ENCODE results near the gene ADAMTS14. TPM values are rescaled to one million over a fixed set of nuclear protein-coding genes. Genes with fewer than 3 reads are reported as not detected.

Gene ADAMTS14
- total RNA-seq, 1 experiment from 2014 or later = 1.9 TPM

GRCh38 chr10:70761031-70761601 lies 88.8 kb downstream of the ADAMTS14 start:
- no TSS peak for BruUV-seq (replicated peaks)
- no peak for TF ChIP-seq EZH2 (IDR thresholded peaks at IDR 0.05; ENCODE audit: low read depth)
- TF ChIP-seq, protein P1, sequence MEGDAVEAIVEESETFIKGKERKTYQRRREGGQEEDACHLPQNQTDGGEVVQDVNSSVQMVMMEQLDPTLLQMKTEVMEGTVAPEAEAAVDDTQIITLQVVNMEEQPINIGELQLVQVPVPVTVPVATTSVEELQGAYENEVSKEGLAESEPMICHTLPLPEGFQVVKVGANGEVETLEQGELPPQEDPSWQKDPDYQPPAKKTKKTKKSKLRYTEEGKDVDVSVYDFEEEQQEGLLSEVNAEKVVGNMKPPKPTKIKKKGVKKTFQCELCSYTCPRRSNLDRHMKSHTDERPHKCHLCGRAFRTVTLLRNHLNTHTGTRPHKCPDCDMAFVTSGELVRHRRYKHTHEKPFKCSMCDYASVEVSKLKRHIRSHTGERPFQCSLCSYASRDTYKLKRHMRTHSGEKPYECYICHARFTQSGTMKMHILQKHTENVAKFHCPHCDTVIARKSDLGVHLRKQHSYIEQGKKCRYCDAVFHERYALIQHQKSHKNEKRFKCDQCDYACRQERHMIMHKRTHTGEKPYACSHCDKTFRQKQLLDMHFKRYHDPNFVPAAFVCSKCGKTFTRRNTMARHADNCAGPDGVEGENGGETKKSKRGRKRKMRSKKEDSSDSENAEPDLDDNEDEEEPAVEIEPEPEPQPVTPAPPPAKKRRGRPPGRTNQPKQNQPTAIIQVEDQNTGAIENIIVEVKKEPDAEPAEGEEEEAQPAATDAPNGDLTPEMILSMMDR (conservative IDR thresholded peaks at IDR 0.05) = peak; percentile 65
- Histone ChIP-seq H3K4me1 (replicated peaks; ENCODE audit: insufficient read depth) (peaks cover 19% of the 10 kb centered on the region), H3K27me3 (ENCODE audit: insufficient read depth, low read depth) (no peaks in the 10 kb centered on the region), H3K4me3 (no peak overlapping the region), H4K20me1 (ENCODE audit: insufficient read depth) (no peaks in the 10 kb centered on the region), H3K79me2 (ENCODE audit: low read depth) (no peaks in the 10 kb centered on the region), H3K4me2 (no peak overlapping the region), H3K36me3 (ENCODE audit: low read depth) (no peaks in the 10 kb centered on the region), H3K9me3 (ENCODE audit: insufficient read depth, low read depth) (peaks cover 6% of the 10 kb centered on the region; the same call in 1 of the 2 replicates), H3K9me2 (ENCODE audit: insufficient read depth) (no peaks in the 10 kb centered on the region), H3K27ac (no peak overlapping the region), H2AFZ (no peak overlapping the region), H3F3A (ENCODE audit: insufficient read depth, low read depth) (no peaks in the 10 kb centered on the region)
- POLR2A ChIA-PET (ENCODE audit: unreplicated experiment) = no interaction called here
- peak; percentile 40 to 58 for DNase-seq
- CTCF ChIA-PET = interaction anchor here (0.6 to 1.4 kb wide), 5 partner anchors 116 to 594 kb away, joined by 3 to 10 read pairs (median 3); no protein-coding TSS in a partner anchor
- intact Hi-C loops (cut with micrococcal nuclease; ENCODE audit: unreplicated experiment) = loop anchor here (1.0 kb wide), 2 partner anchors 54 to 119 kb away; partner anchors contain the start of gene SGPL1

- H3K4me3 ChIP-seq = no peak overlapping the region
- intact Hi-C loops (cut with micrococcal nuclease; ENCODE audit: unreplicated experiment) = loop anchor here (1.0 kb wide), 2 partner anchors 53 to 118 kb away; partner anchors contain the start of gene SGPL1
- H3K27ac ChIP-seq = no peak overlapping the region
- H3F3A ChIP-seq (ENCODE audit: insufficient read depth, low read depth) = no peaks in the 10 kb centered on the region
- no peaks in the 10 kb centered on the region for H3K36me3 ChIP-seq (ENCODE audit: low read depth)
- H3K9me2 ChIP-seq (ENCODE audit: insufficient read depth) = no peaks in the 10 kb centered on the region
- peaks cover 12% of the 10 kb centered on the region; the same call in 1 of the 2 replicates for H3K9me3 ChIP-seq (ENCODE audit: insufficient read depth, low read depth)
- no peaks in the 10 kb centered on the region for H3K79me2 ChIP-seq (ENCODE audit: low read depth)
- BruUV-seq (replicated peaks) = no TSS peak
- H2AFZ ChIP-seq = no peak overlapping the region
- H3K27me3 ChIP-seq (ENCODE audit: insufficient read depth, low read depth) = no peaks in the 10 kb centered on the region
- DNase-seq = no peak
- TF ChIP-seq, protein P1 (conservative IDR thresholded peaks at IDR 0.05) = no peak
- CTCF ChIA-PET = interaction anchor here (1.4 kb wide), 1 partner anchor 127 kb away, joined by 3 read pairs; no protein-coding TSS in a partner anchor
- H3K4me2 ChIP-seq = no peak overlapping the region
- peaks cover 19% of the 10 kb centered on the region for H3K4me1 ChIP-seq (replicated peaks; ENCODE audit: insufficient read depth)
- POLR2A ChIA-PET (ENCODE audit: unreplicated experiment) = no interaction called here
- H4K20me1 ChIP-seq (ENCODE audit: insufficient read depth) = no peaks in the 10 kb centered on the region
Observed at GRCh38 chr10:70761727-70762350, 89.5 kb downstream of the ADAMTS14 start.

DNA sequence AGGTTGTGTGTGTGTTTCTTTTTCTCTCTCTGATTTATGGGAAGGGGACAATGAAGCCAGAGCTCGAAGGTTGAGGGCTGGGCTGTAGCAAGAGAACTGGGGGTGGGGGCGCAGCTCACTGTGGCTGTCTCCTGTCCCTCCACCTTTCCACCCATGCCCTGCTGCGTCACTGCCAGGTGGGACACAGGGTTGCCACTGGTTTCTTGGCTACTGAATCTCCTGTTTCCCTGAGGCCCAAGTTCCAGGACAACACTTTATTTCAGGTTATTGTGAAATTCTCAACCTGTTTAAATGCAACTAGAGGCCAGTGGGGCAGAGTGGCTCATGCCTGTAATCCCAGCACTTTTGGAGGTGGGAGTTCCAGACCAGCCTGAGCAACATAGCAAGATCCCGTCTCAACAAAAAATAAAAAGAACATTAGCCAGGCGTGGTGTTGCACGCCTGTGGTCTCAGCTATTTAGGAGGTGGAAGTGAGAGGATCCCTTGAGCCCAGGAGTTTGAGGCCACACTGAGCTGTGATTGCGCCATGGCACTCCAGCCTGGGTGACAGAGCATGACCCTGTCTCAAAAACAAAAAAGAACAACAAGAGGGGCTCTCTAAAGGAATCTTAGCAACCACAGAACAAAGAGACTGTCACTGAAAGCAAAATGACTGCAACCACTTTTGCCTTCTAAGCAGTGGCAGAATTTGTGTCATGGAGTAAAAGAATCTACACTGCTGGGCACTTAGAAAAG lies 90.3 kb downstream of the ADAMTS14 start:
- TF ChIP-seq EZH2 (IDR thresholded peaks at IDR 0.05; ENCODE audit: low read depth) = no peak
- no peaks in the 10 kb centered on the region for H3K79me2 ChIP-seq (ENCODE audit: low read depth)
- H3K9me2 ChIP-seq (ENCODE audit: insufficient read depth) = no peaks in the 10 kb centered on the region
- no peak overlapping the region for H3K27ac ChIP-seq
- no peak overlapping the region for H3K4me3 ChIP-seq
- BruUV-seq (replicated peaks) = no TSS peak
- H4K20me1 ChIP-seq (ENCODE audit: insufficient read depth) = no peaks in the 10 kb centered on the region
- intact Hi-C loops (cut with micrococcal nuclease; ENCODE audit: unreplicated experiment) = no loop called here
- H3K27me3 ChIP-seq (ENCODE audit: insufficient read depth, low read depth) = no peaks in the 10 kb centered on the region
- no peak overlapping the region for H3K4me2 ChIP-seq
- H3K36me3 ChIP-seq (ENCODE audit: low read depth) = no peaks in the 10 kb centered on the region
- DNase-seq = no peak
- no peak overlapping the region for H2AFZ ChIP-seq
- POLR2A ChIA-PET (ENCODE audit: unreplicated experiment) = no interaction called here
- peaks cover 19% of the 10 kb centered on the region for H3K4me1 ChIP-seq (replicated peaks; ENCODE audit: insufficient read depth)
- CTCF ChIA-PET = no interaction called here
- no peaks in the 10 kb centered on the region for H3F3A ChIP-seq (ENCODE audit: insufficient read depth, low read depth)
- H3K9me3 ChIP-seq (ENCODE audit: insufficient read depth, low read depth) = peaks cover 12% of the 10 kb centered on the region; the same call in 1 of the 2 replicates
